Endothelial cell of umbilical vein (primary cell): ENCODE results near the gene CTNND2. TPM values are rescaled to one million over a fixed set of nuclear protein-coding genes. Genes with fewer than 3 reads are reported as not detected.

Source experiments
- BruUV-seq: library from RNA; stranded (reverse); fragments of 400-500 nt; replicated peaks from 2 replicates; lab custom pipeline; 2021; lab: Mats Ljungman, UMichigan
- CTCF ChIA-PET: fragments of 300-600, 350-600 bp; sonication (Branson Sonifier 250); formaldehyde crosslinking; loops from one replicate; lab custom pipeline; 2021; ENCODE audit warnings: antibody characterized with exemption, inconsistent platforms; lab: Charles Lee
- POLR2A ChIA-PET: fragments of 300-600, 350-600 bp; sonication (Branson Sonifier 250); formaldehyde crosslinking; loops from one replicate; lab custom pipeline; 2021; ENCODE audit warnings: antibody characterized with exemption, inconsistent platforms; lab: Charles Lee
- DNase-seq: peaks from one replicate; pipeline ENCODE4 v3.0.0-alpha.2; 2011; ENCODE audit warnings: low read depth, low spot score
- FAIRE-seq: peaks from 2 replicates; lab custom pipeline; 2011; peaks lifted over from hg19 to GRCh38; lab: Jason Lieb, UNC
- H2AFZ ChIP-seq: 2 replicates; pipeline ENCODE4 v1.6.0; 2012; ENCODE audit warnings: low read depth, low read length, control low read depth, inconsistent platforms
- H3K27ac ChIP-seq: 2 replicates; pipeline ENCODE4 v1.5.1; 2011; ENCODE audit warnings: low read depth, mild to moderate bottlenecking, control low read depth, low read length, moderate library complexity; ENCODE audit not compliant: insufficient read depth
- H3K27me3 ChIP-seq, 2 experiments: 2 replicates each; pipeline versions ENCODE4 v1.6.0 to v1.6.1; 2011; ENCODE audit warnings: low read length in 2 of 2, mixed read lengths in 1 of 2; ENCODE audit not compliant: control insufficient read depth in 2 of 2, insufficient read depth in 2 of 2
- H3K36me3 ChIP-seq, 2 experiments: 2 replicates in 1 of 2; 3 replicates in 1 of 2; pipeline ENCODE4 v1.5.1; 2011; ENCODE audit warnings: low read length in 2 of 2, mild to moderate bottlenecking in 1 of 2, moderate library complexity in 1 of 2; ENCODE audit not compliant: control insufficient read depth in 2 of 2, insufficient read depth in 2 of 2; ENCODE audit errors: extremely low read depth in 1 of 2
- H3K4me1 ChIP-seq: 3 replicates; pipeline ENCODE4 v1.5.1; 2011; ENCODE audit warnings: mild to moderate bottlenecking, low read length; ENCODE audit not compliant: control insufficient read depth, insufficient read depth; ENCODE audit errors: extremely low read depth
- H3K4me2 ChIP-seq: 2 replicates; pipeline ENCODE4 v1.6.1; 2011; ENCODE audit warnings: low read length, control low read depth, mixed read lengths; ENCODE audit not compliant: insufficient read depth
- H3K4me3 ChIP-seq, 3 experiments: fragments of 200-600 bp in 1 of 3; sonication (generic), shearing (Covaris generic) in 1 of 3; replicated peaks in 1 of 3; 2 replicates each; pipeline ENCODE4 v1.5.1; 2011 to 2016; ENCODE audit warnings: control low read depth in 3 of 3, low read length in 3 of 3, mild to moderate bottlenecking in 2 of 3, inconsistent platforms in 1 of 3, low read depth in 1 of 3, moderate library complexity in 1 of 3; ENCODE audit not compliant: insufficient read depth in 1 of 3
- H3K79me2 ChIP-seq: 2 replicates; pipeline ENCODE4 v1.6.0; 2012; ENCODE audit warnings: low read length, inconsistent platforms; ENCODE audit not compliant: control insufficient read depth, insufficient read depth
- H3K9ac ChIP-seq: replicated peaks from 2 replicates; pipeline ENCODE3; 2011; ENCODE audit warnings: low read length, control low read depth; ENCODE audit not compliant: insufficient read depth; ENCODE audit errors: extremely low read depth
- H3K9me1 ChIP-seq: replicated peaks from 3 replicates; pipeline ENCODE4 v1.6.0; 2011; ENCODE audit warnings: mild to moderate bottlenecking, low read length; ENCODE audit not compliant: control insufficient read depth, insufficient read depth; ENCODE audit errors: extremely low read depth
- H3K9me3 ChIP-seq: replicated peaks from 2 replicates; pipeline ENCODE4 v1.5.1; 2012; ENCODE audit warnings: low read length, inconsistent platforms; ENCODE audit not compliant: control insufficient read depth, insufficient read depth
- H4K20me1 ChIP-seq: replicated peaks from 2 replicates; pipeline ENCODE3; 2011; ENCODE audit warnings: mild to moderate bottlenecking, low read length; ENCODE audit not compliant: control insufficient read depth, insufficient read depth; ENCODE audit errors: extremely low read depth
- EZH2 ChIP-seq: IDR thresholded peaks from 2 replicates; pipeline ENCODE4 v1.6.1; 2012; ENCODE audit warnings: borderline replicate concordance, low read depth, mild to moderate bottlenecking, moderate library complexity, low read length, inconsistent platforms; ENCODE audit not compliant: severe bottlenecking
- FOS ChIP-seq: IDR thresholded peaks from 2 replicates; pipeline ENCODE4 v1.6.1; 2011; ENCODE audit warnings: mild to moderate bottlenecking, low read length, moderate library complexity, borderline replicate concordance; ENCODE audit not compliant: insufficient read depth
- GATA2 ChIP-seq: IDR thresholded peaks from 2 replicates; pipeline ENCODE4 v1.7.0; 2011; ENCODE audit warnings: low read depth, mild to moderate bottlenecking, moderate library complexity, mixed read lengths, low read length; ENCODE audit not compliant: insufficient read length, insufficient read depth
- JUN ChIP-seq: IDR thresholded peaks from 2 replicates; pipeline ENCODE4 v1.6.1; 2011; ENCODE audit warnings: borderline replicate concordance, low read depth; ENCODE audit not compliant: insufficient read length, insufficient read depth
- MYC ChIP-seq: IDR thresholded peaks from one replicate; pipeline ENCODE4 v1.6.1; 2011; ENCODE audit warnings: mild to moderate bottlenecking, low read depth, low read length
- POLR2A ChIP-seq: IDR thresholded peaks from 2 replicates; pipeline ENCODE4 v1.6.1; 2012; ENCODE audit warnings: low read depth, mild to moderate bottlenecking, control low read depth, low read length
- POLR2AphosphoS5 ChIP-seq: IDR thresholded peaks from 2 replicates; pipeline ENCODE4 v1.6.1; 2012; ENCODE audit warnings: low read depth, mild to moderate bottlenecking, control low read depth, low read length, moderate library complexity; ENCODE audit not compliant: insufficient read depth
- dilution Hi-C: fragments of 300-500 bp; cut with MboI; formaldehyde crosslinking; loops from one replicate; pipeline ENCODE4 v1.15.0; 2019; ENCODE audit warnings: low sequenced_read_pairs; ENCODE audit not compliant: extremely low pct_ligation_motif_present
- intact Hi-C: fragments of 100-400 bp; cut with micrococcal nuclease; formaldehyde crosslinking; loops from one replicate; pipeline ENCODE4 v1.10.0; 2022
- polyA plus RNA-seq, 4 experiments: library from polyadenylated mRNA; depleted of rRNA in 3 of 4; stranded (reverse) in 3 of 4; unstranded in 1 of 4; fragments of >200 nt; gene quantifications; 2 replicates each; pipeline versions ENCODE4 v1.2.1 to v1.2.3, GENCODE V29; 2011 to 2012; ENCODE audit warnings: missing spikeins in 1 of 4
- total RNA-seq: library from RNA; stranded (reverse); gene quantifications from 2 replicates; pipeline ENCODE4 v1.2.3, GENCODE V29; 2021
- TF ChIP-seq, protein P1 (sequence below): IDR thresholded peaks from 2 replicates; pipeline ENCODE4 v1.6.1; 2011; ENCODE audit not compliant: insufficient read depth, insufficient read length
- TF ChIP-seq, protein P2 (sequence below), 2 donors: IDR thresholded peaks; 1 replicate in 1 of 2; 2 replicates in 1 of 2; pipeline ENCODE4 v1.5.1; 2011; ENCODE audit warnings: low read length in 2 of 2, mild to moderate bottlenecking in 2 of 2, moderate library complexity in 2 of 2, control low read depth in 1 of 2, inconsistent platforms in 1 of 2, low read depth in 1 of 2; ENCODE audit not compliant: insufficient read depth in 1 of 2; ENCODE audit errors: extremely low read depth in 1 of 2

The CTNND2 gene
- total and polyA plus RNA-seq, 2 donors (not counting 3 experiments of a cell fraction or from before 2014, with no cell fraction given): not detected

DNA sequence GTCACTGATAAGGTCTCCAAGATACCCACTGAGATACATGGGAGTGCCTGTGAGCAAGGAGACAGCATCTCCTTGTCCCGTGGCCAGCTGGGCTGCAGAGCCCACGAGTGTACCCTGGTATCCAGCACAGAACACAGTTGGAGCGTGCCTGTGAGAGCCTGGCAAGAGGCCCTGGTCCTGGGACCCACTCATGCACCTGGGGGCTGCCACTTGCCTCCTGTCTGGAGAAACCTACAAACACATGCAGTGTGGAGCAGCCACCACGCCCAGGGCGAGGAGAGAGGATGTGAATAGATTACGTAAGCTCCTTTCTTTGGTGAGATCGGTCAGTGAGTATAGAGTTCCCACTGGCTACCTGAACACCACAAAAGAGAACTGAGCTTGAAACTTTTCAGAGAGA lies 88.3 kb downstream of the CTNND2 start:
- TF ChIP-seq POLR2AphosphoS5 (no peak), POLR2A (no peak), JUN (no peak), MYC (no peak), EZH2 (no peak), GATA2 (no peak), FOS (no peak)
- TF ChIP-seq, protein P1, sequence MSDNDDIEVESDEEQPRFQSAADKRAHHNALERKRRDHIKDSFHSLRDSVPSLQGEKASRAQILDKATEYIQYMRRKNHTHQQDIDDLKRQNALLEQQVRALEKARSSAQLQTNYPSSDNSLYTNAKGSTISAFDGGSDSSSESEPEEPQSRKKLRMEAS: no peak
- TF ChIP-seq, protein P2, sequence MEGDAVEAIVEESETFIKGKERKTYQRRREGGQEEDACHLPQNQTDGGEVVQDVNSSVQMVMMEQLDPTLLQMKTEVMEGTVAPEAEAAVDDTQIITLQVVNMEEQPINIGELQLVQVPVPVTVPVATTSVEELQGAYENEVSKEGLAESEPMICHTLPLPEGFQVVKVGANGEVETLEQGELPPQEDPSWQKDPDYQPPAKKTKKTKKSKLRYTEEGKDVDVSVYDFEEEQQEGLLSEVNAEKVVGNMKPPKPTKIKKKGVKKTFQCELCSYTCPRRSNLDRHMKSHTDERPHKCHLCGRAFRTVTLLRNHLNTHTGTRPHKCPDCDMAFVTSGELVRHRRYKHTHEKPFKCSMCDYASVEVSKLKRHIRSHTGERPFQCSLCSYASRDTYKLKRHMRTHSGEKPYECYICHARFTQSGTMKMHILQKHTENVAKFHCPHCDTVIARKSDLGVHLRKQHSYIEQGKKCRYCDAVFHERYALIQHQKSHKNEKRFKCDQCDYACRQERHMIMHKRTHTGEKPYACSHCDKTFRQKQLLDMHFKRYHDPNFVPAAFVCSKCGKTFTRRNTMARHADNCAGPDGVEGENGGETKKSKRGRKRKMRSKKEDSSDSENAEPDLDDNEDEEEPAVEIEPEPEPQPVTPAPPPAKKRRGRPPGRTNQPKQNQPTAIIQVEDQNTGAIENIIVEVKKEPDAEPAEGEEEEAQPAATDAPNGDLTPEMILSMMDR (IDR thresholded peaks at IDR 0.05; ENCODE audit: extremely low read depth in 1 of 2, insufficient read depth in 1 of 2, low read depth in 1 of 2, low read length in 2 of 2): no peak
- Histone ChIP-seq H3K4me1 (no peaks in the 10 kb centered on the region), H4K20me1 (no peaks in the 10 kb centered on the region), H3K9me3 (peaks cover 3% of the 10 kb centered on the region), H3K79me2 (no peaks in the 10 kb centered on the region), H3K9me1 (no peaks in the 10 kb centered on the region), H2AFZ (no peak overlapping the region), H3K27ac (no peak overlapping the region), H3K4me3 (no peak overlapping the region), H3K4me2 (no peak overlapping the region), H3K27me3 (no peaks in the 10 kb centered on the region), H3K9ac (no peak overlapping the region), H3K36me3 (no peaks in the 10 kb centered on the region)
- dilution Hi-C loops: no loop called here
- no peak for DNase-seq
- FAIRE-seq: no peak
- no TSS peak for BruUV-seq
- intact Hi-C loops: no loop called here
- ChIA-PET CTCF (no interaction called here), POLR2A (no interaction called here)
